ENCODE data around the gene GCNT2. TPM values are rescaled to one million over a fixed set of nuclear protein-coding genes. Genes with fewer than 3 reads are reported as not detected.
A peak's percentile ranks its signal among the peaks of the same experiment; 100 is the strongest.

The GCNT2 gene
- total RNA-seq, 1 experiment from 2014 or later: 0.63 TPM

DNA sequence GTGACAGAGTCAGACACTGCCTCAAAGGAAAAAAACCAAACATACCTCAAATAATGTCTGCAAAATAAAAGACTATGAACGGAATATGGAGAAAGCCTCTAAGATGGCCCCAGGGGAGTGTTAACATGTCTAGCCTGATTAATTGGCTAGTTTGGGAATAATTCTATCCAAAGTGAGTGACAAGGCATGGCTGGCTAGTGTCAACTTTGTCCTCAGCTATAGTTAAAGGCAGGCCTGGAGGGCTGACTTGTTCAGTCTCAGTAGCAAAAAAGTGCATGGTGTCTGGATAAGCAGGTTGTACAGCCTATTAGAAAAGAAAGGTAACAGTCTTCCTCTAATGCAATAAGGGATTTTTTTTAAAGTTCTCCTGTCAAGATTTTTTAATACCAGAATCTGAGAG lies 32.7 kb downstream of the GCNT2 start:
- H3K4me1 Mint-ChIP-seq (ENCODE audit: insufficient read depth, unreplicated experiment): peaks cover 10% of the 10 kb centered on the region
- no TSS peak for BruUV-seq (replicated peaks)
- TF ChIP-seq, protein P1, sequence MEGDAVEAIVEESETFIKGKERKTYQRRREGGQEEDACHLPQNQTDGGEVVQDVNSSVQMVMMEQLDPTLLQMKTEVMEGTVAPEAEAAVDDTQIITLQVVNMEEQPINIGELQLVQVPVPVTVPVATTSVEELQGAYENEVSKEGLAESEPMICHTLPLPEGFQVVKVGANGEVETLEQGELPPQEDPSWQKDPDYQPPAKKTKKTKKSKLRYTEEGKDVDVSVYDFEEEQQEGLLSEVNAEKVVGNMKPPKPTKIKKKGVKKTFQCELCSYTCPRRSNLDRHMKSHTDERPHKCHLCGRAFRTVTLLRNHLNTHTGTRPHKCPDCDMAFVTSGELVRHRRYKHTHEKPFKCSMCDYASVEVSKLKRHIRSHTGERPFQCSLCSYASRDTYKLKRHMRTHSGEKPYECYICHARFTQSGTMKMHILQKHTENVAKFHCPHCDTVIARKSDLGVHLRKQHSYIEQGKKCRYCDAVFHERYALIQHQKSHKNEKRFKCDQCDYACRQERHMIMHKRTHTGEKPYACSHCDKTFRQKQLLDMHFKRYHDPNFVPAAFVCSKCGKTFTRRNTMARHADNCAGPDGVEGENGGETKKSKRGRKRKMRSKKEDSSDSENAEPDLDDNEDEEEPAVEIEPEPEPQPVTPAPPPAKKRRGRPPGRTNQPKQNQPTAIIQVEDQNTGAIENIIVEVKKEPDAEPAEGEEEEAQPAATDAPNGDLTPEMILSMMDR (IDR thresholded peaks at IDR 0.05; ENCODE audit: unreplicated experiment): no peak
- ChIA-PET POLR2A (no interaction called here), CTCF (interaction anchor here (0.6 kb wide), 1 partner anchor 146 kb away, joined by 3 read pairs; no protein-coding TSS in a partner anchor)
- H3K36me3 Mint-ChIP-seq (ENCODE audit: insufficient read depth, unreplicated experiment): no peaks in the 10 kb centered on the region
- no peak for DNase-seq (ENCODE audit: unreplicated experiment)
- no peaks in the 10 kb centered on the region for H3K9me3 Mint-ChIP-seq (ENCODE audit: unreplicated experiment)
- intact Hi-C loops (cut with micrococcal nuclease): no loop called here
- H3K27ac Mint-ChIP-seq (ENCODE audit: low read depth, unreplicated experiment): no peak overlapping the region
- no peak overlapping the region for H3K4me3 Mint-ChIP-seq (ENCODE audit: unreplicated experiment)
- no peaks in the 10 kb centered on the region for H3K27me3 Mint-ChIP-seq (ENCODE audit: insufficient read depth, unreplicated experiment)

DNA sequence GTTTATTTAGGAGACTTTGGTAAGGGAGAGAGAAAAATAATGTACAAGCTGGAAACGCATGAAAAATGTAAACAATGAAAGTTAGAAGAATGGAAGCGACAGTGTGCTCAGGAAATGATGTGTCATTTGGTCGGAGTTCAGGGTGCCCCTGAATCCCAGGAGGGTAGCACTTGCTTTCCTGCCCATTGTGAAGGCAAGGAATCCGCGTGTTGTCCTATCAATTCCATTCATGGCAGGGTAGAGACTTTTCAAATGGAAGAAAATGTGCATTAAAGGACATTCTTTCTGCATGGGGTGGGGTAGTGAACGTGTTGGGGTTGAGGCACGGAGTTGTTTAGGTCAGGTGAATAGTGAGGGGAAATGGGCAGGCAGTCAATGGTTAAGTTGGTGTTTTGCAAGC lies 33.7 kb downstream of the GCNT2 start:
- no TSS peak for BruUV-seq (replicated peaks)
- Mint-ChIP-seq H3K27ac (ENCODE audit: low read depth, unreplicated experiment) (no peak overlapping the region), H3K4me1 (ENCODE audit: insufficient read depth, unreplicated experiment) (peaks cover 10% of the 10 kb centered on the region), H3K9me3 (ENCODE audit: unreplicated experiment) (no peaks in the 10 kb centered on the region), H3K36me3 (ENCODE audit: insufficient read depth, unreplicated experiment) (no peaks in the 10 kb centered on the region), H3K27me3 (ENCODE audit: insufficient read depth, unreplicated experiment) (no peaks in the 10 kb centered on the region), H3K4me3 (ENCODE audit: unreplicated experiment) (no peak overlapping the region)
- ChIA-PET POLR2A (interaction anchor here (1.2 to 1.4 kb wide), 3 partner anchors 10 to 140 kb away, joined by 3 to 8 read pairs (median 5); partner anchors contain the start of gene PAK1IP1), CTCF (no interaction called here)
- TF ChIP-seq, protein P1 (IDR thresholded peaks at IDR 0.05; ENCODE audit: unreplicated experiment): no peak
- no peak for DNase-seq (ENCODE audit: unreplicated experiment)
- intact Hi-C loops (cut with micrococcal nuclease): no loop called here

DNA sequence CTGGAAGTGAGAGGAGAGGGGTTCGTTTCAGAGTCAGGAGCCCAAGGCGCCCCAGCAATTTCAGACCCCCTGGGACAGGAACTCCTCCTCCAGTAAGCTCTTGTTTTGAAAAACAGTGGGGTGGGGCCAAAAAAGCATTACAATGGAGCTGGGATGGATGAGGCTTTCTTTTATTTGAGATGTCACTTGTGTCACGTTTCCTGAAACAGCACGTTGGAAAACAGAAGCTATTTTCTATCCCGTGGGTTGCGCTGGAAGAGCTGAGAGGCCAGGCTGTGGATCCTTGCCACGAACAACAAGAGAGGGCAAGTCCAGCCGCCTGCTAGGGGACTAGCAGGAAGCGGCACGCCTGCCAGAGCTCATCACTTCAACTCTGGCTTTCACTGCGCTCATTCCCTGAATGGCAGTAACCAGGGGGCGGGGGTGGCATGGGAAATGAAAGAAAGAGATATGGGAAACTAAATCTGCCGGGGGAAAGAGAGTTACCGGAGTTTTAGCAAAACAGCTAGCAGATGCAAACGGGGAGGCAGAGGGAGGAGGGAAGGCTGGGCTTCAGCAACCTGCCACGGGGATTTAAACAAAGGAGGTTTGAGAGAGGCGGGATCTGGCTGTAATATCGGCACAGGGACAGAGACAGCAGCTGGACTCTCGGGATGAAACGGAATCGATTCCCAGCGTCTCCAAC lies 34.6 kb downstream of the GCNT2 start:
- ChIA-PET POLR2A (interaction anchor here (0.8 to 1.4 kb wide), 7 partner anchors 10 to 141 kb away, joined by 3 to 8 read pairs (median 4); partner anchors contain the start of genes PAK1IP1 and TFAP2A), CTCF (interaction anchor here (0.6 to 1.2 kb wide), 2 partner anchors 49 to 313 kb away, joined by 3 read pairs; no protein-coding TSS in a partner anchor)
- no TSS peak for BruUV-seq (replicated peaks)
- Mint-ChIP-seq H3K4me3 (ENCODE audit: unreplicated experiment) (peak overlapping the region; percentile 71), H3K4me1 (ENCODE audit: insufficient read depth, unreplicated experiment) (peaks cover 10% of the 10 kb centered on the region), H3K36me3 (ENCODE audit: insufficient read depth, unreplicated experiment) (no peaks in the 10 kb centered on the region), H3K27me3 (ENCODE audit: insufficient read depth, unreplicated experiment) (no peaks in the 10 kb centered on the region), H3K27ac (ENCODE audit: low read depth, unreplicated experiment) (peak overlapping the region; percentile 31), H3K9me3 (ENCODE audit: unreplicated experiment) (no peaks in the 10 kb centered on the region)
- intact Hi-C loops (cut with micrococcal nuclease): no loop called here
- TF ChIP-seq, protein P1 (IDR thresholded peaks at IDR 0.05; ENCODE audit: unreplicated experiment): no peak
- peak; percentile 49 for DNase-seq (ENCODE audit: unreplicated experiment)

DNA sequence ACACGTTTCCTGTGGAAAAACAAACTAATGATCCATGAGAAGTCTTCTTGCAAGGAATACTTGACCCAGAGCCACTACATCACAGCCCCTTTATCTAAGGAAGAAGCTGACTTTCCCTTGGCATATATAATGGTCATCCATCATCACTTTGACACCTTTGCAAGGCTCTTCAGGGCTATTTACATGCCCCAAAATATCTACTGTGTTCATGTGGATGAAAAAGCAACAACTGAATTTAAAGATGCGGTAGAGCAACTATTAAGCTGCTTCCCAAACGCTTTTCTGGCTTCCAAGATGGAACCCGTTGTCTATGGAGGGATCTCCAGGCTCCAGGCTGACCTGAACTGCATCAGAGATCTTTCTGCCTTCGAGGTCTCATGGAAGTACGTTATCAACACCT lies 35.4 kb downstream of the GCNT2 start:
- intact Hi-C loops (cut with micrococcal nuclease): no loop called here
- peak overlapping the region; percentile 71 for H3K4me3 Mint-ChIP-seq (ENCODE audit: unreplicated experiment)
- TF ChIP-seq, protein P1 (IDR thresholded peaks at IDR 0.05; ENCODE audit: unreplicated experiment): no peak
- ChIA-PET CTCF (interaction anchor here (1.2 to 1.3 kb wide), 2 partner anchors 45 to 50 kb away, joined by 3 read pairs; no protein-coding TSS in a partner anchor), POLR2A (interaction anchor here (0.9 to 1.4 kb wide), 4 partner anchors 10 to 141 kb away, joined by 3 to 5 read pairs (median 4); partner anchors contain the start of gene TFAP2A)
- H3K9me3 Mint-ChIP-seq (ENCODE audit: unreplicated experiment): no peaks in the 10 kb centered on the region
- no peak overlapping the region for H3K27ac Mint-ChIP-seq (ENCODE audit: low read depth, unreplicated experiment)
- no peaks in the 10 kb centered on the region for H3K27me3 Mint-ChIP-seq (ENCODE audit: insufficient read depth, unreplicated experiment)
- no peaks in the 10 kb centered on the region for H3K36me3 Mint-ChIP-seq (ENCODE audit: insufficient read depth, unreplicated experiment)
- no TSS peak for BruUV-seq (replicated peaks)
- no peak for DNase-seq (ENCODE audit: unreplicated experiment)
- H3K4me1 Mint-ChIP-seq (ENCODE audit: insufficient read depth, unreplicated experiment): peaks cover 10% of the 10 kb centered on the region

Data from MCF 10A (cell line).